HG03139 (cell line): ENCODE results near the gene IRX4.

Source experiments
- ATAC-seq: cut with Tn5 transposase; IDR thresholded peaks from one replicate; pipeline ENCODE4 v1.9.1; 2021; ENCODE audit not compliant: unreplicated experiment

The IRX4 gene

DNA sequence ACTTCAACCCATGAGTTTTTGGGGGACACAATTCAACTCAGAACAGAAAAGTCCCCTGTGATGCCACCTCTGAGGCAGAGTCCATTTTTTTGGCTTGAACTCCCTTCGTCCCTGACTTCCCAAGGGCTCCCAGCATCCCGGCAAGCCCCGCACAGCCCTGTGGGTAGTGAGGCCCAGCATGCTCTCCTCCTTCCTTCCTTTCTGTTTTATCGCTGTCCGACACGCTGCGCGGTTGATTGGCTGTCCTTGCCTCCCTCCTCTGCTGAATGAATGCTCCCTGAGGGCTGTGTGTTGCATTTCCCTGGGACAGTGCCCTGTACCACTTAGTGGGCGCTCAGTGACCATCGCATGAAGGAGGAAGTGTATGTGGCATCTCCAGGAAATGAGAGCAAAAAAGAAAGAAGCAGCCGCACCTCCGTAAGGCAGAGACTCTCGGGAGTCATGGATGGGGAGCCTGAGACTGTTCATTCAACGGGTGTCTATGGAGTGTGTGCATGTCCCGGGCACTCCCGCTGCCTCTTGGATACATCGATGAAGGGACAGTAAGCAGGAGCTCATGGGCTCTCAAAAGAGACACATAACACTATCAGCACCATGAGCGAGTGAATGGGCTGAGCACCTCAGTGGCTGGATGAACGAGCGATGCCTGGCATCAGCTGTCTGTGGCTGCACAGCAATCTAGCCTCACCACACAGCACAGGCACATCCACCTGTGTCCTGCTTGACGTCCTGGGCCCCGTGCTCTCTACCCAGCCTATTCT is 10.1 kb upstream of the IRX4 start:
- no peak for ATAC-seq

DNA sequence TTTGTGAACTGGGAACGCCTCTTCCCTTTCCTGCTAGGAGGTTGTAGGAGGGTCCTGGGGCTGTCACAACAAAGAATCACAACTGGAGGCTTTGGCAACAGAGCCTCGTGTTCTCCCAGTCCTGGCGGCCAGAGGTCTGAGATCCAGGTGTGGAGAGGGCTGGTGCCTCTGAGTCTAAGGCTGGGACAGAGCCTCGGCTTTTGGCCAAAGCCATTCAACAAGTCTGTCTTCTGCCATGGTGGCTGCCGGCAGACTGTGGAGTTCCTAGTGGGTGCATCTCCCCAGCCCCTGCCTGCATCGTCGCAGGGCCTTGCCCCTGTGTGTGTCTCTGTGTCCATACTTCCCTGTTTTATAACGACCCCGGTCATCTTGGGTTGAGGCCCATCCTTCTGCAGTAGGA is 9.5 kb upstream of the IRX4 start:
- no peak for ATAC-seq

DNA sequence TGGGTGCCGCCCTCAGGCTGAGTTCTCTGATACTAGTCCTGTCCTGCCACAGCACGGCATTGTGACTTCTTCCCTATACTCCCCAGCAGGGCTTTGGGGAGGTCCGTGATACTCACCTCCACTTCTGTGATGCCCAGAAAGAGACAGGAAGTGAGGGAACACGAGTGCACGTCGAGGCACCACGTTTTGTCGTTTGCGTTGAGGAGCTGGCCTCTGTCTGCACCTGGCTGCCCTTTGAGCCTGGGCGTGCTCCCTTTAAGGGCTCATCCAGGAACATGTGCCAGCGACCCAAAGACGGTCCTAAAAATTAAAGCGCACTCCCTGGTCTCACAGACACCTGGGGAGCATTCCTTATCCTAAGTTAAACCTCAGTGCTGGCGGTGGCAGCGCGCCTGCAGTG is 8.7 kb upstream of the IRX4 start:
- ATAC-seq, result no peak

DNA sequence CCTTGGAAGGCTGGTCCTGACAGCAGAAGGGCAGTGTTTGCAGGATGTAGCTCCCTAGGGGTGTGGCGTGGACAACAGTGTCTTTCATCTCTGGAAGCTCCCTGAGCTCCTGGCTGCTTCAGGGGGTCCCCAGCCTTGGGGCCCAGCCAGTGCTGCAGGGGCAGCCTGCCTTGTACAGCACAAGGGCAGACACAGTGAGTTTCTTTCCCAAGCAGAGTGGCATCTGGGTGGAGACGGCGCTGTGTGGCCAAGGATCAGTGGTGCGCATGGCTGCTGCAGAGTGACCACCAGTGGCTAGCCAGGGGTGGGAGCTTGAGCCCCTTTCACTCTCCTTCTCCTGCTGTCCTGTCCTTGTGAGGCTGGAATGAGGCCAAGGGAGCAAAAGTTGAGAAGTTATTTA is 7.6 kb upstream of the IRX4 start:
- ATAC-seq, result no peak

DNA sequence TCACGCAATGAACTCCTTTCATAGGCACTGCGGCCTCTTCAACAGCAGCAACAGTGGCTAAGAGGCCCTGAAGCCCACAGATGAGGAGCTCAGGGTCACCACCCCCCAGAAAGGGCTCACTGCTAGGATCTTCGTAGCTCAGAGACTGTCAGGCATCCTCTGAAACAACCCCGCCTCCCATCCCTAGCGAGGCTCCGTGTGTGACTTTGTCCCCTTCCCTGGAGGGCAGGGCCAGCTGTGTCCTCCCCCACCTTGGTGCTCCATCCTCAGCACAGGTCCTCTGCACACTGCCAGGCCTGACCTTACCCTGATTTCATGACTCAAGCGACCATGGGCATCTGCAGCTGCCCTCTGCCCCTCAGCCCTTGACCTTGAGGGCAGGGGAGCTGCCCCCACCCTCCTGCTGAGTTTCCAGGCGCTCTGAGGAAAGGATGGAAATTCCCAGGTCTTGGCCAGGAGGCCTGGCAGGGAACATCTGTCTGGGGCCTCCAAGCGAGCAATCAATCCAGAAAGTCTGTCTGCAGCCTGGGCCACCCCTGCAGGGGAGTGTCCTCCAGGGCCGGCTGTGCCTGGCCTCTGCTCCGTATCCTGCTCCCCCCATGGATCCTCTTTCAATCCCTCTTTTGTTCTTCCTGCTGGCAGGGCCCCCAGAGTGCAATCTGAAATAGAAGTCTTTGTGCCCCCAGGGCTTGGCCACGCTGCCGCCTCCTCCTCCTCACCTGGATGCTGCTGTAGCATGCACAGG is 6.8 kb upstream of the IRX4 start:
- ATAC-seq, result no peak

DNA sequence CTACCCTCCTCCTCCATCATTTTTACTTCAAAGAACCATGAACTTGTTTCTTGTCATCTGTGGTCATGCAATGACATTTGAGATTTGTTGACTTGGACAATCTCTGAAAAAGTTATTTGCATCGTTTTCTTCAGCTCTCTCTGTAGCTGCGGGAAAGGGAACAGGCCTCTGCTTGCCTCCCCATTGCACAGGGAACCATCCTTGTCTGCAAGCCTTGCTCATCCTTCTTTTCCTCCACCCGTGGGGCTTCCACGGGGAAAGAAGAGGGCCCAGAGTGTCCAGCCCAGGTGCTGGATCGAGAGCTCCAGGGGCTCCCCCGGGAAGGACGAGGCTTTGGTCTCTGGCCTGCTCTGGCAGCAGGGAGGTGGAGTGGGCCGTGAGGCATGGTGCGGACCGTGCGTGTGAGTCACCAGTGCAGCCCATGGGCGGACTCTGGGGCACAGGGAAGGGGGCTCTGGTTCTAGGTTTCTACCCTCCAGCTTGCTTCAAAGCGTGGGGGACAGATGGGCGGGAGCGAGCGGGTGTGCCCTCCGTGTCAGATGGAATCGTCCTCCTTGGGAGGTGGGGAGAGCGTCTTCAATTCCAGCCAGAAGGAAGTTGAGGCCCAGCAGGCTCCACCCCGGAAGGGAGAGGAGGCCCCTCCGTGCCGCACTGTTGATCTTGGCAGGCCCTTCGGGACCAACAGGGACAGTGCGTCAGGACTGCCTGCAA is 6.0 kb upstream of the IRX4 start:
- no peak for ATAC-seq

DNA sequence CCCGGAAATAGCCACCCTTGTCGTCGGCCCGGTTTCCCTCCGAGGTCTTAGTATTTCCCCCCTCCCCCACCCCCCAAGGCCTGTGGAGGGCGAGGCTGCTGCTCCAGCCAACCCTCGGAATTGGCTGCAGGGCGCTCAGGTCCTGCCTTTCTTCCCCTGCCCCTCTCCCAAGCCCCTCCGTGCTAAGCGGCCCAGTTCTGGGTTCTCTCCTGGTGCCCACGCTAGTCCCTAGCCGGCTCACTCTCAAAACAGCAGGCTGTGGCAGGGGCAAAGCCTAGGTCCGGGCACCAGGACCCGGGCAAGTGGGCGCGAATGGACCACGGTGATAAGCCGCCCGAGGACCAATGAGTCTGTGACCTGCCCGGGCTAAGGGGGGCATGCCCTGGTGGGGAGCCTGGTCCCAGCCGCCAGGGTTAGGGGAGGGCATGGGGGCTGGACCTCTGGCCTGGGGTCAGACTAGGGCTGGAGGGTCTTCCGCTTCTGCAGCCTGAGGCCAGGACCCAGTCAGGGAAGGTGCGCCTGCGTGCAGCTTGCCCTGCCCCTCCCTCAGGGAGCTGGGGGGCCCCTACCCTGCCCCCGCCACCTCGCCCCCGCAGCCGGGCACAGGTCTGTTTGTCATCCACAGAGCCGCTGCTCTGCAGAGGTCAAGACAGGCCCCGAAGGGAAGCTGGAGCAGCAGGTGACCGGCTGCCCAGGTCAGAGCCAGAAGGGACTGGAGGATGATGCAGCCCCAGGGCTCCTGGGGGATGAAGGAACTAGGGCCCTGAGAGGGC is 5.0 kb upstream of the IRX4 start:
- ATAC-seq, result no peak

DNA sequence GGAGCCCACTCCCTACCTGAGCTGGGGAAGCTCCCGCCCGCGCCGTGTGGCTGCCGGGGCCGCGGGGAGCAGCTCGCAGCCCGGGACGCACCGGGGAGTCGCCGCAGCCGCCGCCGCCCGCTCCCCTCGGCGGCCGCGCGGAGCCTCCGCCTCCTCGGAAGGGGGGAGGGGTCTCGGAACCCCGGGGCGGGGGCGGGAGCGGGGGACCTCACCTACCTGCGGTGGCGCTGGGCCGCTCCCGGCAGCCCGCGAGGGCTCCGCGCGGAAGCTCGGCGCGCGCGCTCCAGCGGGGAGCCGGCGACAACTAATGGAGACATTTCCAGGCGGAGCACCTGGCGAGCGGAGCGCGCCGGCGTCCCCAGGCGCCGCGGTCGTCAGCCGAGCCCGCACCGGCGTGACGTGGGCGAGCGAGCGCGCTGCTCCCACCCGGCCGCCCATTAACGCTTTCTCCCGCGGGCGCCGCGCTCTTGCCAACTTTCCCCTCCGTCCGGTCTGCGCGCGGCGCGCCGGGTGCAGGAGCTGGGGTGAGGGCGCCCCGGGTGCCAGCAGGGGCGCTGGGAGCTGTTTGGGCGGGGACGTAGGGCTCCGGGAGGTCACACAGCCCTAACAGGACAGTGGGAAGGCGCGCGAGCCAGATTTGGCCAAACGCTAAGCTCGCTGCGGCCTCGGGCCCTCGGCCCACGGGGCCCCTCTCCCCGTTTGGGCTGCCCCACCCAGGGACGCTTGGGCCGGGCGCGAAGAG is 4.3 kb upstream of the IRX4 start:
- no peak for ATAC-seq

DNA sequence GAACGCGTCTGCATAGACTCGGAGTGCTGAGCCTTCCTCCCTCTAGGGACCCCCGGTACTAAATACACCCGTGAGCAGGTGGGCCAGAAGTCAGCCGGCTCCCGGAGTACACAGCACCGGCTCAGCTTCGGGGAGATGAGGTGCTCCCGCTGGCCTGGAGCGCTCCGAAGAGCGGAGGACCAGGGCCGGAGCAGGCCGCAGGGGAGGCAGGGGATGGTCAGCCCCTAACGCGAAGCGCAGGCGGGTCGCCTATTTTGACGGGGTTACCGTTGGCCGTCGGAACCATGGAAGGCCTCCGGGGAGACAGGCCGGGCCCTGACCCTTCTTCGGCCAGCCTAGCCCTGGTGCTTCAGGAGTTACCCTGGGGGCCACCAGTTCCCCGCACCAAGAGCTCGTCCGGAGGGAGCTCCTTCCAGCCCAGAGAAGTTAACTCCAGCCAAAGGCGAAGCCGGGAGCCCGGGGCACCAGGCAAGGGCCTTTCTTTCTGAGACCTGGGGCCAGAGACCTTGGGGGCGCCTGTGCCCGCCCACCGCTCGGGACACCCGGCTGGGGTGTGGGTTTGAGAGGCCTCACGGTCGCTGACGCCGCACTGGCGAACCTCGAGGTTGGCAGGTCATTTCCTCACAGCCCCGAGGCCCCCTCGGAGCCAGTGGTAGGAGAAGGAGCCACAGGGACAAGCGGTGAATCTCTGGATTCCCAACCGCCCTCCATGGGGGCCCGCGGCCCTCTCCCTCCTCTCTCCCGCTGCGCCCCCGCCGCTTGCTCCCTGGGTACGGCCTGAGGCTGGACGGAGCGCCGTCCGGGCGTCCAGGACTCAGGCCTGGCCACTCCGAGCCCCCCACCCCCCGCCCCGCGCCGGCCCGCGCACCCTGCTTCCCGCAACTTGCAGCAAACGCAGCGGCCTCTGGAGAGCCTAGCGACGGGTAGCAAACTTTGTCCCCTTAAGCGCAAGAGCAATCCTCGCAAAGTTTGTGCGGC is 3.4 kb upstream of the IRX4 start:
- ATAC-seq, result no peak

DNA sequence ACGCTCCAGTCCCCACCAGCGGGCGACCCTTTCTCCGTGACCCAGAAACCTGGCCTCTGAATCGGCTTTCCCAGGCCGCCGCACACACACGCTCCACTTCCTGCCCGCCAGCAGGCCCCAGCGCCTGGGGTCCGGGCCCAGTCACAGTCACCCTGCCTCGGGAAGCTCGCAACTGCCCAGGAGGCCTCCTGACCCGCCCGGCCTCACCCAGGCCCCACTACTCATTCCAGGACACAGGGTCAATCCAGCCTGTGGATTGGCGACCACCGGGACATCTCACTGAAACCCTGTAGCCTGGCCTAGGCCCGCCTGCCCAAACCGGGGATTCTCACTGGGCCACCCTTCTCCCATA is 2.7 kb upstream of the IRX4 start:
- ATAC-seq, result no peak

DNA sequence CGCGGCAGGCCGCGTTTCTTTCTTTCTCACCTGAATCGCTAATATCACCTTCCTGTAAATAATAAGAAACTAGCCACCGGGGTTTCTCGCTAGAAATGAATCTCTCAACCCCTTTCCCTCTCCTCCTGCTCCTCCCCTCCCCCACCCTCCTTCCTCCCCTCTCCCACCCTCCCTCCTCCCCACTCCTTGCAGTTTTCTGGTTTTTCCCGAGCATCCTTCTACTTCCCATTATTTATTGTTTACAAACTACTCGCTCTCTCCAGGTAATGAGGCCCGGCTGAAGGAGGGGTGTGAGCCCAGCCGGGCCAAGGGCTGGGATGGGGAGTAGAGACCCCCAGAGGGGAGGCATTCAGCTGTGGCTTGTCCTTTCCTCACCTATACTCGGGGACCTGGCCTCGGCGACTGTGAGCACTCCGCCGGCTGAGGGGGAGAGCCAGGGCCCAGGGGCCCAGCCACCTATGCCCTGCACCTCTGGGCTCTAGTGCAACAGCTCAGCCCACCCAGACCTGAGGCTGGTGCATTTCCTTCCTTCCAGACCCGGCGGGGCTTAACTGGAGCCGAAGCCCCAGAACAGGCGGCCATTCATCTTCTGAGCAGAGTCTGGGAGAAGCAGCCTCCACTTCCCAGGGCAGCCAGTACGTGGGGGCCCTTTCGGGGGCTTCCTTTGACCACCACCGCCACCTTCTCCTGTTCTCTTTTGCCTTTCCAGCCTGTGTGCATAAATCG is 2.1 kb upstream of the IRX4 start:
- ATAC-seq, result no peak

DNA sequence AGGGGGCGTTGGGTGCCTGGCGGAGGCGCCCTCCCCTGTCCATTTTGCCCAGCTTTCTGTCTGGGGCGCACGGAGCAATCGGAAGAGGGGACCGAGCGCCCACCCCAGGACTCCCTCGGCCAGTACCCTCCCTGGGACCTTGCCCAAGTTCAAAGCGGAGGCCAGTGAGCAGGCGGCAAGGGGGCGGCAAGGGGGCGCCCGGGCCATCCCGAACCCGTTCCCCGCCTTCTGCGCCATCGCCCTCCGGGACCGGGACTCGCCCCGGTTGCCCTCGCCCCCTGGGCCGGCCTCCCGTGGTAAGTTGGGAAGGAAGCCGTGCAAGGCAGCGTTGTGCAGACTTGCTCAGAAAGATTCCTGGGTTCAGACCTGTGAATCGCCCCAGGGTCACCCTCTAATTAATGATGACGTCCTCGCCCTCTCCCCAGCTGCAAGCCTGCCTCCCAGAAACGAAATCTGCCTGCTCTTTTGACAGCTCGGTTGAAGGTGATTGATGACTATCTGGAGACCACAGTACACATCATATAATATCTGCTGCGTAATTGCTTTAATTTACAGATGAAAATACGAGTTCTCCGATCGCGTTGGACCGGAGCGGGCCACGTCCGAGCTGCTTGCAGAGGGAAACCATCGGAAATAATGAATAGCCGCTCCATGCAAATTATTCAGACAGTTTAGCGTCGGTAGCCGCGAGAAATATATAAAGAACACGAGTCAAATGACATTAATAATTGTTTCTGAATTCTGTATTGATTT is 1.4 kb upstream of the IRX4 start:
- no peak for ATAC-seq

DNA sequence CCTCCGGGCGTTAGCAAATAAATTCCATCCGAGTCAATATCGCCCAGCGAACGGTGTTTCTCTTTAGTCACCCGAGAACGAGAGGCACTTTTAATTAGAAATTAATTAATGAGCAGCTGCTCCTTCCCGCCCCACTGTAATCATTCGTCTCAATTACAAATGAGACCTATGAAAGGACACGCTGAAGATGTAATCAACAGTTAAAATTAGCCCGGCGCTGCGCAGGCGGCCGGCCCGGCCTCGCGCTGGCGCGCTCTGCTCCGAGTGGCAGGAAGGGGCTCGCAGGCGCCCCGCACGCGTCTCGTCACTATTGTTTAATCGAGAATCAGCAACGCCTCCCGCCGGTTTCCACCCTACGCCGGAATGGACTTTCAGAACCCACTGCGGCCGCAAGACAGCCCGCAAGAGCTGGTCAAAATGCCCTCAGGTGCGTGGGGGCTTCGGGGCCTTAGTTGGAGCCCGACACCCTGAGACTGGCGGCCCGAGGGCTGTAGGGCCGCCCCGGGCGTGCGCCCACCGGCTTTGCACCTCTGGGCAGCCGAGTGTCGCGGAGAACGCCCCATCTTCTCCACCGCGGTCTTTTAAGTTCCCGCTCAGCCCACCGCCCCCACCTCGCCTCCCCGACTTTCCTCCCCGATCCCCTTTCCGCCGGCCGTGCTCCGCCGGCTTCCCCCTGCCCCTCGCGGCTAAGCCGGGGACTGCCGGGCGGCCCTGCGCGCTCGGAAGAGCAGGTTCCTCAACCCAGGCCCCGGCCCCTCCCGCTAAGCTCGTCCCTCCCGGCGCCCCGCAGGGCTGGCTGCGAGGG is 597 bp upstream of the IRX4 start:
- no peak for ATAC-seq

DNA sequence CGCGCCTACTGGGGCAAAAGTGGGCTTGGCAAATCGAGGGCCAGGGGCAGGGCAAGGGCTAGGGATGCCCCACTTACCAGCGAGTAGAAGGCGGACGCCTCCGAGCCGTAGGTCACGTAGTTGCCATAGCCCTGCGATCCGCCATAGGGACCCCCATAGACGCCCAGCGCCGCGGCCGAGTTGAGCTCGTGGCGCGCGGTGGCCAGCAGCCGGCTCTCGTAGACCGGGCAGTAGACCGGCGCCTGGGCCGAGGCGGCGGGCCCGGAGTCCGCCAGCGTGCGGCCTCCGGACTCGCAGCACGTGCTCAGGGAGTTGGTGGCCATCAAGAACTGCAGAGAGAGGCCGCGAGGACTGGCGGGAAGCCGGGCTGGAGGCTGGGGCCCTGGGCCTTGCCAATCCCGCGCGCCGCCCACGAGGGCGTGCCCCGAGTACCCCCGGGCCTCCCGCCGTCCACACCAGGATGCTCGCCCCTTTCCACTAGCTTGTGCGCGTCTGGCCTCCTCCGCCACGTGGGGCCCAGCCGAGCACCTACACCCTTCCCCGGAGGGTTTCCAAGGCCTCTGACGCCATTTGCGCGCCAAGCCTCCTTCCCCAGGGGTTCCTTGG is 891 bp downstream of the IRX4 start:
- ATAC-seq, result no peak

DNA sequence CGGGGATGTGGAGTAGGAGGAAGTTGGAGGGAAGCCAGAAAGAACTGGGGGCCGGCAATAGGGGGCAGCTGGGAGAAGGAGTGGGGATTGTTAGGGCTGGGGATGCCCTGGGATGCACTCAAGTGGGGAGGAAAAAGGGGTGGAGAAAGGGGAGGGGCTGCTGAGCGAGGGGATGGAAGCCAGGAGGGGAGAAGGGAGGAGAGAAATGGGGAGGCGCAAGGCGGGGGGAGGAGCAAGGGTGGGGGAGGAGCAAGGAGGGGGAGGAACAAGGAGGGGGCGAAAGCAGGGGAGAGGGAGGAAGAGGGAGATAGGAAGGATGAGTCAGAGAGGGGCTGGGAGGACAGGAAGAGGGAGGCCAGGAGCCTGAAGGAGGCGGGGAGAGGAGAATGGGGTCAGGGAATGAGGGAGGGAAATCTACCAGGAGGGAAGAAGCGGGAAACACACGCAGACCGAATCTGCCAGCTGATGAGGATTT is 1.6 kb downstream of the IRX4 start:
- ATAC-seq, result no peak

DNA sequence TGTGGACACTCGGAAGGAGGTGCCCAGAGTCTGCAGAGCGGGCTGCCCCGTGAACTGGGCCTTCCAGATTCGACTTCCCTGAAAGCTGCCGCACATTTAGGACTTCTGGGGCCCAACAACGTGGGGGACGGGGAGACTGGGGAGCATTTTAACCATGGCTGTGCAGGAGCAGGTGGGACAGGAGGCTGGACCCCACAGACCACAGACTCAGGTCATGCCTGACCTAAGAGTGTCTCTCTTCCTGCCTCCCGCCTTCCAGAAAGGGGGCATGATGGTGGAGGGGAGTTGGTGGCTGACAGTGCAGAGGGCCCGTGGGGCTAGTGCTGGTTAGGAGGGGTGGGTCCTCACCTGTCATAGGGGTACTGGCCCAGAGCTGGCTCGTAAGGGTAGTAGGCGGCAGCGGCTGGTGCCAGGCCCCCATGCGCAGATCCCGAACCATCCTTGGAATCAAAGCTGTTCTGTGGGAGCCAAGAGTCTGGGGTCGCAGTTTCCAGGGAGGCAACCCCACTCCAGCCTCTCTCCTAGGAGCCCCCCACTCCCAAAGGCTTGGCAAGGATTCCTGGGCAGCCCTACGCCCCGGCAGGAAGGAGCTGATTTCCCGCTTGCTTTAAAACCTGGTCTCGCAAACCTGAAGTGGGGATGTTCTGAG is 2.2 kb downstream of the IRX4 start:
- ATAC-seq, result no peak
